ENCODE measurements around the gene CD44. TPM values are rescaled to one million over a fixed set of nuclear protein-coding genes. Genes with fewer than 3 reads are reported as not detected.
A peak's percentile ranks its signal among the peaks of the same experiment; 100 is the strongest.

The CD44 gene
- total and polyA plus RNA-seq, 10 of the 15 experiments (the other 5 are each of a cell fraction or from before 2014, with no cell fraction given) = 57.1 to 293 (median 120) TPM

GRCh38 chr11:35116762-35117640 lies 22.0 kb upstream of the CD44 start:
- no peak for TF ChIP-seq HDGF (IDR thresholded peaks at IDR 0.05)
- Histone ChIP-seq H3K4me2 (ENCODE audit: control insufficient read depth, insufficient read depth) (no peak overlapping the region), H4K20me1 (ENCODE audit: control insufficient read depth, insufficient read depth) (no peaks in the 10 kb centered on the region), H2AFZ (ENCODE audit: control insufficient read depth, low read depth, low read length) (no peak overlapping the region), H3K4me3 (no peak overlapping the region), H3K27me3 (replicated peaks in 1 of 2; ENCODE audit: control insufficient read depth in 2 of 2, insufficient read depth in 2 of 2, low read length in 1 of 2) (no peaks in the 10 kb centered on the region), H3K27ac (ENCODE audit: control insufficient read depth, insufficient read depth) (no peak overlapping the region), H3K9me3 (replicated peaks; ENCODE audit: control insufficient read depth, insufficient read depth, low read length) (no peaks in the 10 kb centered on the region), H3K9ac (ENCODE audit: control insufficient read depth, insufficient read depth, low read length) (no peak overlapping the region), H3K36me3 (ENCODE audit: control insufficient read depth in 2 of 2, insufficient read depth in 2 of 2, low read length in 1 of 2) (no peaks in the 10 kb centered on the region), H3K4me1 (ENCODE audit: control insufficient read depth, insufficient read depth, low read length) (peaks cover 53% of the 10 kb centered on the region), H3K79me2 (ENCODE audit: control insufficient read depth, insufficient read depth, low read length) (no peaks in the 10 kb centered on the region)
- in situ Hi-C loops (cut with MboI) = no loop called here
- BruUV-seq (replicated peaks) = no TSS peak
- ChIA-PET RAD21 (ENCODE audit: unreplicated experiment) (interaction anchor here (1.0 to 1.6 kb wide), 8 partner anchors 8 to 121 kb away, joined by 3 to 7 read pairs (median 4); no protein-coding TSS in a partner anchor), POLR2A (interaction anchor here (0.6 to 1.4 kb wide), 2 partner anchors 18 to 105 kb away, joined by 3 read pairs; no protein-coding TSS in a partner anchor), CTCF (interaction anchor here (0.6 to 3.3 kb wide), 10 partner anchors 10 to 1392 kb away, joined by 3 to 10 read pairs (median 4); no protein-coding TSS in a partner anchor), SMC1A (ENCODE audit: uncharacterized antibody, unreplicated experiment) (interaction anchor here (0.7 to 2.1 kb wide), 16 partner anchors 9 to 175 kb away, joined by 3 to 11 read pairs (median 4); no protein-coding TSS in a partner anchor)
- no peak for DNase-seq (ENCODE audit: low read depth, low spot score)
- intact Hi-C loops (cut with micrococcal nuclease; ENCODE audit: unreplicated experiment) = no loop called here
- ATAC-seq = no peak
- FAIRE-seq = no peak
- 70% methylated on average over 4 of the region's 4 CpGs for WGBS (ENCODE audit: insufficient coverage, insufficient replicate concordance, low lambda C conversion rate, missing lambda C conversion rate)

DNA sequence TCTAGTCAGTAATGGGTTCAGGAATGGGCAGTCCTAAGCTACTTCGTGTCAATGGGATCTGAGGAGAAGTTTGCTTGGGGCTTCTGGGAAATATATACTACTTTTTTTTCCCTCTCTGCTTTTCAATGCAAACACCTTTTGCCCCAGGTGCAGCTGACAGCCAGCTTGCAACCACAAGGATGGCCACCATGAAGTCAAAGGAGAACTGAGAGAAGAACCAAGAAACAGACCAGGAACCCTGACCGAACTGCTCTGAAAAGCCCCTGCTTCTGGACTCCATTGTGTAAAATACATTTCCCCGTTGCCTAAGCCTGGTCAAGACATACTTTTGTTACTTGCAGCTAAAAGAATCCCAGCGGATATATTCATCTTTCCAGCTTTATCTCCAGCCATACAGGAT lies 20.1 kb upstream of the CD44 start:
- peak; percentile 54 for FAIRE-seq
- ChIA-PET POLR2A (interaction anchor here (0.5 to 1.0 kb wide), 3 partner anchors 12 to 214 kb away, joined by 3 read pairs; no protein-coding TSS in a partner anchor), SMC1A (ENCODE audit: uncharacterized antibody, unreplicated experiment) (interaction anchor here (1.0 to 2.4 kb wide), 8 partner anchors 11 to 119 kb away, joined by 3 to 13 read pairs (median 4); partner anchors contain the start of gene CD44), RAD21 (ENCODE audit: unreplicated experiment) (interaction anchor here (0.9 to 1.2 kb wide), 2 partner anchors 30 to 83 kb away, joined by 3 read pairs; no protein-coding TSS in a partner anchor), CTCF (interaction anchor here (0.8 to 3.3 kb wide), 4 partner anchors 8 to 44 kb away, joined by 3 to 10 read pairs (median 4); no protein-coding TSS in a partner anchor)
- in situ Hi-C loops (cut with MboI) = no loop called here
- no peaks in the 10 kb centered on the region for H3K9me3 ChIP-seq (replicated peaks; ENCODE audit: control insufficient read depth, insufficient read depth, low read length)
- no peak overlapping the region for H2AFZ ChIP-seq (ENCODE audit: control insufficient read depth, low read depth, low read length)
- H3K4me1 ChIP-seq (ENCODE audit: control insufficient read depth, insufficient read depth, low read length) = peaks cover 62% of the 10 kb centered on the region
- no peak for DNase-seq (ENCODE audit: low read depth, low spot score)
- WGBS (ENCODE audit: insufficient coverage, insufficient replicate concordance, low lambda C conversion rate, missing lambda C conversion rate) = 2% methylated on average over 4 of the region's 4 CpGs
- no peaks in the 10 kb centered on the region for H3K36me3 ChIP-seq (ENCODE audit: control insufficient read depth in 2 of 2, insufficient read depth in 2 of 2, low read length in 1 of 2)
- no peaks in the 10 kb centered on the region for H3K79me2 ChIP-seq (ENCODE audit: control insufficient read depth, insufficient read depth, low read length)
- H3K9ac ChIP-seq (ENCODE audit: control insufficient read depth, insufficient read depth, low read length) = no peak overlapping the region
- H3K4me2 ChIP-seq (ENCODE audit: control insufficient read depth, insufficient read depth) = peak overlapping the region; percentile 68
- BruUV-seq (replicated peaks) = no TSS peak
- peak; percentile 87 for ATAC-seq
- no peaks in the 10 kb centered on the region for H3K27me3 ChIP-seq (replicated peaks in 1 of 2; ENCODE audit: control insufficient read depth in 2 of 2, insufficient read depth in 2 of 2, low read length in 1 of 2)
- intact Hi-C loops (cut with micrococcal nuclease; ENCODE audit: unreplicated experiment) = loop anchor here (2.0 kb wide), 2 partner anchors 36 to 78 kb away; no protein-coding TSS in a partner anchor
- no peaks in the 10 kb centered on the region for H4K20me1 ChIP-seq (ENCODE audit: control insufficient read depth, insufficient read depth)
- no peak overlapping the region for H3K4me3 ChIP-seq
- H3K27ac ChIP-seq (ENCODE audit: control insufficient read depth, insufficient read depth) = peak overlapping the region; percentile 51; the same call in 1 of the 2 replicates
- peak; percentile 78; the same call in 1 of the 2 replicates for TF ChIP-seq CREM (IDR thresholded peaks at IDR 0.05; ENCODE audit: low read depth)
- no peak for TF ChIP-seq RFX5 (IDR thresholded peaks at IDR 0.05; ENCODE audit: low read depth, low read length)
- peak; percentile 82; the same call in 1 of the 2 replicates for TF ChIP-seq MTA3 (IDR thresholded peaks at IDR 0.05; ENCODE audit: borderline replicate concordance, low read length)
- TF ChIP-seq ESRRA (IDR thresholded peaks at IDR 0.05; ENCODE audit: low read length) = no peak
- TF ChIP-seq MYB (IDR thresholded peaks at IDR 0.05; ENCODE audit: borderline replicate concordance, low read depth, low read length) = 0 out of 2 replicates have a peak, but pooled peaks have one; percentile 22
- peak; percentile 82 for TF ChIP-seq PAX5 (IDR thresholded peaks at IDR 0.05; ENCODE audit: borderline replicate concordance, low read depth, low read length)
- TF ChIP-seq ZNF384 (IDR thresholded peaks at IDR 0.05; ENCODE audit: borderline replicate concordance, low read depth, low read length) = peak; percentile 54; the same call in 1 of the 2 replicates
- peak; percentile 39; the same call in 1 of the 2 replicates for TF ChIP-seq MEF2A (IDR thresholded peaks at IDR 0.05; ENCODE audit: insufficient read depth, low read depth, low read length)
- TF ChIP-seq IKZF1 (conservative IDR thresholded peaks at IDR 0.05) = peak; percentile 45
- TF ChIP-seq SRF (IDR thresholded peaks at IDR 0.05; ENCODE audit: low read depth in 2 of 2, low read length in 2 of 2) = peak in 1 of 2 experiments; percentile 44; a peak in 1 of 4 replicates
- peak in 1 of 2 experiments; percentile 71; a peak in 2 of 4 replicates for TF ChIP-seq ETV6 (conservative IDR thresholded peaks at IDR 0.05 in 1 of 2, IDR thresholded peaks at IDR 0.05 in 1 of 2; ENCODE audit: borderline replicate concordance in 1 of 2, low read depth in 1 of 2)
- peak; percentile 63 to 82; a peak in 3 of 4 replicates for TF ChIP-seq EP300 (IDR thresholded peaks at IDR 0.05; ENCODE audit: borderline replicate concordance in 1 of 2, control insufficient read depth in 1 of 2, low read depth in 2 of 2, low read length in 2 of 2)

Data from GM12878 (cell line).